ENCODE results near the gene DSG1. TPM values are rescaled to one million over a fixed set of nuclear protein-coding genes. Genes with fewer than 3 reads are reported as not detected.

Gene DSG1
- total RNA-seq, 1 donor from 2014 or later = 17.2 TPM

Small RNA genes lying within 50 kb of the gene (small RNA-seq; reads per million reads assigned to genes)
- gene RF00019 (ENCODE audit: low replicate concordance) = not detected
- not detected for gene RNU6-167P (ENCODE audit: low replicate concordance)

Other genes with a start within 250 kb of the DSG1 start
- gene DSC2, start 215.7 kb upstream of the DSG1 start, total RNA-seq = 54.9 TPM
- 1.1 TPM for gene DSC1, start 155.3 kb upstream of the DSG1 start, total RNA-seq
- gene DSG4, start 58.6 kb downstream of the DSG1 start, total RNA-seq = not detected
- gene DSG3, start 129.6 kb downstream of the DSG1 start, total RNA-seq = 32.3 TPM
- 15.2 TPM for gene DSG2, start 180.0 kb downstream of the DSG1 start, total RNA-seq